ENCODE data around the gene CLIP2. TPM values are rescaled to one million over a fixed set of nuclear protein-coding genes. Genes with fewer than 3 reads are reported as not detected.

The CLIP2 gene
- total RNA-seq, 1 experiment from 2014 or later, result 28.9 TPM

DNA sequence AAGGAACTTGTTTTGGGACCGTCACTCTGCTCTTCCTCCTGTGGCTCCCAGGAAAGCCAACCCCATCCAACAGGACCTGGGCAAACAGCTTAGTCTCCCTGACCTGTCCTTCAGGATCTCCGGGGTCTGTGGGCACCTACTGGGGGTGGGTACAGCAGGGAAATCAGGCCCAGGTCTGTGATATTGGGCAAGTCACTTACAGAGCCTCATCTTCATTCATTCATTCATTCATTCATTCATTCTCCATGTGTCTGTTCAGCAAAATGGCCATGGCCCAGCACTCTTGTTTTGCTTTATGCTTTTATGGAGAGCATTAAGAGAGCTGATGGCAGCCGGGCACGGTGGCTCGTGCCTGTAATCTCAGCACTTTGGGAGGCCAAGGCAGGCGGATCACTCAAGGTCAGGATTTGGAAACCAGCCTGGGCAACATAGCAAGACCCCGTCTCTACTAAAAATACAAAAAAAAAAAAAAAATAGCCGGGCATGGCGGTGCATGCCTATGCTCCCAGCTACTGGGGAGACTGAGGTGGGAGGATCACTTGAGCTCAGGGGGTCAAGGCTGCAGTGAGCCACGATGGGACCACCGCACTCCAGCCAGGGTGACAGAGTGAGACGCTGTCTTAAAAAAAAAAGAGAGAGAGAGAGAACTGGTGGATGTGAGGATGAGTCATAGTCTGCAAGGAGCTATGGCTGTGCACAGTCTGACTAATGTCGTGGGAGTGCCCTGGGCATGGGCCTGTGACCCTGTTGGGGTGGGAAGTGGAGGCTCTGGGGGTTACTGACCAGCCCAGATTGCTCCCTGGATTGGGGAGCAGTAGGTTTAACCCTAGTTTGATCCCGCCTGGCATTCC lies 54.3 kb downstream of the CLIP2 start:
- Histone ChIP-seq H3K4me3 (ENCODE audit: low read depth, low read length, poor library complexity, severe bottlenecking) (no peak overlapping the region), H3K4me1 (ENCODE audit: insufficient read depth, low read length, poor library complexity, severe bottlenecking) (no peaks in the 10 kb centered on the region), H3K27ac (ENCODE audit: low read depth, low read length, poor library complexity, severe bottlenecking) (no peak overlapping the region), H3K36me3 (ENCODE audit: insufficient read depth, low read length, poor library complexity, severe bottlenecking) (peaks cover 2% of the 10 kb centered on the region), H3K27me3 (replicated peaks; ENCODE audit: insufficient read depth, low read depth, low read length, poor library complexity) (no peaks in the 10 kb centered on the region), H3K9me3 (ENCODE audit: low read depth, low read length, poor library complexity, severe bottlenecking) (no peaks in the 10 kb centered on the region)
- ChIA-PET CTCF (no interaction called here), POLR2A (ENCODE audit: low non-redundant PET) (no interaction called here)
- no TSS peak for BruUV-seq (replicated peaks)
- TF ChIP-seq CTCF (conservative IDR thresholded peaks at IDR 0.05; ENCODE audit: low read depth, low read length) (no peak), EZH2 (IDR thresholded peaks at IDR 0.05; ENCODE audit: borderline replicate concordance, low read depth, low read length, poor library complexity, severe bottlenecking) (no peak)
- no peak for DNase-seq (ENCODE audit: low spot score)
- intact Hi-C loops (cut with micrococcal nuclease; ENCODE audit: unreplicated experiment), result no loop called here

DNA sequence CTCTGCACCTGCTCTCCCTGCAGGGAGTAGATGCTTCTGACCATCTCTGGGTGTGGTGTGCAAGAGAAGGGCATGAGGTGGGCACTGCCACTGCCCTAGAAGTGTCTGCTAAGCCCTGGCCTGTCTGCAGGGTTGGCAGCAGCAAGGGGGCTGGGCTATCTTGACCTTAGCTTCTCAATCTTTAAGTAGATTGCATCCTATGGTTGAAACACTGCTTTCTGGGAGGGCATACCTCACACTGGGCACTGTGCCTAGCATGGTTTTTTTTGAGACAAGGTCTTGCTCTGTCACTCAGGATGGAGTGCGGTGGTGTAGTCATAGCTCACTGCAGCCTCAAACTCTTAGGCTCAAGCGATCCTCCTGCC lies 54.9 kb downstream of the CLIP2 start:
- TF ChIP-seq CTCF (conservative IDR thresholded peaks at IDR 0.05; ENCODE audit: low read depth, low read length) (no peak), EZH2 (IDR thresholded peaks at IDR 0.05; ENCODE audit: borderline replicate concordance, low read depth, low read length, poor library complexity, severe bottlenecking) (no peak)
- BruUV-seq (replicated peaks), result no TSS peak
- POLR2A ChIA-PET (ENCODE audit: low non-redundant PET), result no interaction called here
- Histone ChIP-seq H3K4me1 (ENCODE audit: insufficient read depth, low read length, poor library complexity, severe bottlenecking) (no peaks in the 10 kb centered on the region), H3K4me3 (ENCODE audit: low read depth, low read length, poor library complexity, severe bottlenecking) (no peak overlapping the region), H3K9me3 (ENCODE audit: low read depth, low read length, poor library complexity, severe bottlenecking) (no peaks in the 10 kb centered on the region), H3K27ac (ENCODE audit: low read depth, low read length, poor library complexity, severe bottlenecking) (no peak overlapping the region), H3K36me3 (ENCODE audit: insufficient read depth, low read length, poor library complexity, severe bottlenecking) (peaks cover 2% of the 10 kb centered on the region), H3K27me3 (replicated peaks; ENCODE audit: insufficient read depth, low read depth, low read length, poor library complexity) (no peaks in the 10 kb centered on the region)
- no peak for DNase-seq (ENCODE audit: low spot score)
- intact Hi-C loops (cut with micrococcal nuclease; ENCODE audit: unreplicated experiment), result no loop called here
- CTCF ChIA-PET, result no interaction called here

DNA sequence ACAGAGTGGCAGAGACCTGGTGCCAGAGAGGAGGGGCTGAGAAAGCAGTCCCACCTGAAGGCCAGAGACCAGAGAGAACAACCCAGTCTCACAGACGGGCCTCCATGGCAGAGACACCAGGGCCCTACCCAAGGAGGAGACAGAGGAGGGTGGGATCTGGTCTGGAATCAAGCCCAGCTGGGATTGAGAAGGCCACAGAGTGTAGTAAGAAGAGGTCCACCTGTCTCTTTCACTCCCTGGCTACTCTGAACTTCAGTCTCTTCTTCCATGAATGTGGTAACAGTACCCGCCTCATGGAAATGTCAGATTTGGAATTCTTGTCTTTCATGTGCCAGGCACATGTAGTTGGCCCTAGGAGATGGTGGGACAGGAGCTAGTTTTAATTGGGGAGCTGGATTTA lies 55.6 kb downstream of the CLIP2 start:
- TF ChIP-seq CTCF (conservative IDR thresholded peaks at IDR 0.05; ENCODE audit: low read depth, low read length), result no peak
- TF ChIP-seq EZH2 (IDR thresholded peaks at IDR 0.05; ENCODE audit: borderline replicate concordance, low read depth, low read length, poor library complexity, severe bottlenecking), result no peak
- H3K9me3 ChIP-seq (ENCODE audit: low read depth, low read length, poor library complexity, severe bottlenecking), result no peaks in the 10 kb centered on the region
- H3K27me3 ChIP-seq (replicated peaks; ENCODE audit: insufficient read depth, low read depth, low read length, poor library complexity), result no peaks in the 10 kb centered on the region
- POLR2A ChIA-PET (ENCODE audit: low non-redundant PET), result no interaction called here
- CTCF ChIA-PET, result no interaction called here
- no peak overlapping the region for H3K4me3 ChIP-seq (ENCODE audit: low read depth, low read length, poor library complexity, severe bottlenecking)
- no peaks in the 10 kb centered on the region for H3K4me1 ChIP-seq (ENCODE audit: insufficient read depth, low read length, poor library complexity, severe bottlenecking)
- no TSS peak for BruUV-seq (replicated peaks)
- intact Hi-C loops (cut with micrococcal nuclease; ENCODE audit: unreplicated experiment), result no loop called here
- peaks cover 2% of the 10 kb centered on the region for H3K36me3 ChIP-seq (ENCODE audit: insufficient read depth, low read length, poor library complexity, severe bottlenecking)
- no peak overlapping the region for H3K27ac ChIP-seq (ENCODE audit: low read depth, low read length, poor library complexity, severe bottlenecking)
- DNase-seq (ENCODE audit: low spot score), result no peak

Measured in A673 (cell line).